HEK293T (cell line): Measurements from ENCODE around the gene CAMKMT.

ENCODE experiments used
- CTCF ChIA-PET: fragments of 350-600 bp; formaldehyde crosslinking; extraction: SDS; loops from one replicate; lab custom pipeline; 2021; ENCODE audit warnings: antibody characterized with exemption, inconsistent platforms; lab: Yijun Ruan, JAX
- POLR2A ChIA-PET: fragments of 350-600 bp; formaldehyde crosslinking; extraction: SDS; loops from one replicate; lab custom pipeline; 2020; ENCODE audit warnings: antibody characterized with exemption, inconsistent platforms; lab: Yijun Ruan, JAX
- DNase-seq: peaks from one replicate; pipeline ENCODE4 v3.0.0; 2012; ENCODE audit warnings: mixed read lengths; ENCODE audit errors: extremely low spot score
- ARNT ChIP-seq: fragments of 450-650 bp; IDR thresholded peaks from 2 replicates; pipeline ENCODE4 v1.6.1; 2017; ENCODE audit warnings: mild to moderate bottlenecking
- BHLHE40 ChIP-seq: fragments of 450-650 bp; IDR thresholded peaks from 2 replicates; pipeline ENCODE4 v1.6.1; 2016; ENCODE audit warnings: mild to moderate bottlenecking, moderate library complexity, borderline replicate concordance
- CTBP1 ChIP-seq: fragments of 450-650 bp; IDR thresholded peaks from 2 replicates; pipeline ENCODE4 v1.6.1; 2016; ENCODE audit warnings: borderline replicate concordance
- ELF4 ChIP-seq: fragments of 450-650 bp; IDR thresholded peaks from 2 replicates; pipeline ENCODE4 v1.6.1; 2017; ENCODE audit warnings: antibody characterized with exemption
- FOXA1 ChIP-seq: fragments of 450-650 bp; IDR thresholded peaks from 2 replicates; pipeline ENCODE4 v1.6.1; 2016; ENCODE audit warnings: mild to moderate bottlenecking
- FOXK2 ChIP-seq: fragments of 450-650 bp; IDR thresholded peaks from 2 replicates; pipeline ENCODE4 v1.6.1; 2016; ENCODE audit warnings: mild to moderate bottlenecking
- FOXM1 ChIP-seq: fragments of 450-650 bp; IDR thresholded peaks from 2 replicates; pipeline ENCODE4 v1.6.1; 2017; ENCODE audit warnings: mild to moderate bottlenecking, borderline replicate concordance
- HDGF ChIP-seq: fragments of 450-650 bp; IDR thresholded peaks from 2 replicates; pipeline ENCODE4 v1.6.1; 2017; ENCODE audit warnings: antibody characterized with exemption, borderline replicate concordance
- L3MBTL2 ChIP-seq: fragments of 450-650 bp; conservative IDR thresholded peaks from 2 replicates; pipeline ENCODE4 v1.6.1; 2016; ENCODE audit warnings: mild to moderate bottlenecking
- LEF1 ChIP-seq: fragments of 450-650 bp; IDR thresholded peaks from 2 replicates; pipeline ENCODE4 v1.6.1; 2017; ENCODE audit warnings: mild to moderate bottlenecking, borderline replicate concordance
- NFRKB ChIP-seq: fragments of 450-650 bp; IDR thresholded peaks from 2 replicates; pipeline ENCODE4 v1.6.1; 2016; ENCODE audit warnings: mild to moderate bottlenecking, moderate library complexity
- PKNOX1 ChIP-seq: fragments of 450-650 bp; IDR thresholded peaks from 2 replicates; pipeline ENCODE4 v1.6.1; 2016
- SP1 ChIP-seq: fragments of 450-650 bp; IDR thresholded peaks from 2 replicates; pipeline ENCODE4 v1.6.1; 2017
- SUZ12 ChIP-seq: fragments of 450-650 bp; IDR thresholded peaks from 2 replicates; pipeline ENCODE4 v1.6.1; 2016; ENCODE audit warnings: mild to moderate bottlenecking
- TARDBP ChIP-seq: fragments of 450-650 bp; IDR thresholded peaks from 2 replicates; pipeline ENCODE4 v1.6.1; 2016
- ZNF384 ChIP-seq: fragments of 450-650 bp; IDR thresholded peaks from 2 replicates; pipeline ENCODE4 v1.6.1; 2016

The CAMKMT gene

DNA sequence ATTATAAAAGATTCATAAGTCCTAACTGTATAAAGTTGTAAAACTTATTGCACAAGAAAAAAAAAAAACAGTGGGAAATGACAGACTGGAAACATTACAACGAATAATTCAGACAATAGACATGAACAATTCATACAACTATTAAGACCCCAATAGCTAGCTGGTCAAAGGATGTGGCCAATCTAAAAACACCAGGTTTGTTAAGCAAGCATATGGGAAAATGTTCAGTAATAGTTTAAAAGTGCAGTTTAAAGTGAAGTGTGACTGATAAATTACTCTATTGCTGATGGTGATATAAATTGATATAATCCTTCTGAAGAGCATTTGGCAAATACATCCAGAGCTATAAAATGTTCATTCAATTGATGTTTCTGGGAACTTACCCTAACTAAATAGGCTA is 289.0 kb downstream of the CAMKMT start:
- TF ChIP-seq ELF4 (no peak), BHLHE40 (no peak), SP1 (no peak), TARDBP (no peak), HDGF (no peak), PKNOX1 (no peak), FOXK2 (no peak), LEF1 (no peak), ZNF384 (no peak)
- ChIA-PET CTCF (no interaction called here), POLR2A (no interaction called here)
- no peak for DNase-seq

DNA sequence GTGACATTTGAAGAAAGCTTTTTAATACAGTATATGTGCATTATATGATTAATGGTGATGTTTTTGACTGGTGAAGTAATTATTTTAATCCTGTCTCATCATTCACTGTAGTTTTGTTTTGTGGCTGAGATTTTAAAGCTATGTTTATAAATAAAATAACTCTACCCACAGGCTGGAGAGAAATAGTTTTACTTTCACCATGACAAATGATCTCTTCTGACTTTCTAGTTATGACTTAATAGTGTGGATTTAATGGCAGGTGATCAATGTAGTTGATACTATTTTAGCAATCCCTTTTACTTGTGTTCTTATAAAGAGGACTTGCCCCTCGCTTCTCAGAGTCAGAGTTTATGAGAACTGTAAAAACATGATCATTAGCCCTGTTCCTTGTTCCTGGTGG is 290.2 kb downstream of the CAMKMT start:
- ChIA-PET POLR2A (no interaction called here), CTCF (interaction anchor here (0.6 kb wide), 1 partner anchor 15 kb away, joined by 4 read pairs; no protein-coding TSS in a partner anchor)
- TF ChIP-seq FOXA1 (no peak), ARNT (no peak), PKNOX1 (no peak), ELF4 (no peak), TARDBP (no peak), SP1 (no peak), CTBP1 (no peak), BHLHE40 (no peak), FOXK2 (no peak), ZNF384 (no peak), HDGF (no peak), SUZ12 (no peak), L3MBTL2 (no peak), NFRKB (no peak), LEF1 (no peak), FOXM1 (no peak)
- no peak for DNase-seq

- CTCF ChIA-PET = no interaction called here
- POLR2A ChIA-PET = no interaction called here
- TF ChIP-seq HDGF = no peak
- TF ChIP-seq TARDBP = no peak
- no peak for TF ChIP-seq ELF4
- TF ChIP-seq NFRKB = no peak
- no peak for TF ChIP-seq ARNT
- no peak for TF ChIP-seq PKNOX1
- TF ChIP-seq L3MBTL2 = no peak
- TF ChIP-seq FOXM1 = no peak
- no peak for DNase-seq
Observed at GRCh38 chr2:44652701-44653100, 291.0 kb downstream of the CAMKMT start.

DNA sequence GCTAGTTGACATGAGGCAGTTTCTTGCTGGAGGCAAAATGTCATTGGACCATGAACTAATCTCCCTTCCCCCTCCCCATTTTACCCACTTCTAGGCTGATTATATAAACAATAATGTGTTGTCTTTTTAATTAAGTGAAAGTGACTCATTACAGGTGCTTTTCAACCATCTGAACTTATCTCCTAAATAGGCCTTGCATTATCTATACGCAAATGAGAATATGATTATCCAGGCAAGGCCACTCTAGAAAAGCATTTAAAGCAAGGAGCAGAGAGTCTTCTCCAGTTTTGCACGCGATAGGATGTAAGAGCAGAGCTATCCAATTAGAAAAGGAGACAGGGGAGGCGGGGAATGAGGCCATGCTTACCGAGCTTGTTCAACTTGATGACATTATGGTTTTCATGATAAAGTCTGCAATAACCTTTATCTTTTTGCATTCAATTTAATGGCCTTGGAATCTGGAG is 293.7 kb downstream of the CAMKMT start:
- ChIA-PET POLR2A (no interaction called here), CTCF (interaction anchor here (0.6 to 1.4 kb wide), 2 partner anchors 13 to 829 kb away, joined by 3 to 4 read pairs; no protein-coding TSS in a partner anchor)
- DNase-seq = peak; percentile 24
- TF ChIP-seq TARDBP = no peak
- TF ChIP-seq SUZ12 = no peak
- no peak for TF ChIP-seq SP1
- no peak for TF ChIP-seq CTBP1
- TF ChIP-seq FOXK2 = no peak
- TF ChIP-seq FOXM1 = no peak
- no peak for TF ChIP-seq ZNF384
- TF ChIP-seq LEF1 = no peak
- no peak for TF ChIP-seq L3MBTL2
- TF ChIP-seq FOXA1 = no peak
- no peak for TF ChIP-seq PKNOX1
- no peak for TF ChIP-seq ELF4
- no peak for TF ChIP-seq ARNT
- TF ChIP-seq HDGF = no peak
- TF ChIP-seq NFRKB = no peak
- TF ChIP-seq BHLHE40 = no peak

DNA sequence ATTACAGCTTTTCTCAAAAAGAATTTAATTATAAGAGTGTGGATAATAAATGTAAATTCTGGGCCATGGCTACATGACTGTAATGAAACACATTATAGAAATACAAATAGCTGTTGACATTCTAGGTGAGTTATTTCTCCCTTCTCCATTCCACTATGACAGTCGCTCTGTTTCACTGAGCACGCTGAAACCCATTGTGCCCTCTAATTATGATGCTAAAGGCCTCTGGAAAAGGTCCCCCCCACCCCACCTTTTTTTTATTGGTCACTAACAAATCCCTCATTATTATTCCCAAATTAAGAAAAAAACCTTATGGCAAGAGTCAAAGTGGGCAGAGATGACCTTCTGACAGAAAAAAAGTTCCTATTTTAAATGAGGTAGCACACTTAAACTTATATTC is 294.7 kb downstream of the CAMKMT start:
- CTCF ChIA-PET = interaction anchor here (1.4 kb wide), 1 partner anchor 12 kb away, joined by 4 read pairs; no protein-coding TSS in a partner anchor
- DNase-seq = no peak
- TF ChIP-seq FOXK2 (no peak), ELF4 (no peak), ARNT (no peak), LEF1 (no peak), NFRKB (no peak), SUZ12 (no peak), FOXM1 (no peak), FOXA1 (no peak), PKNOX1 (no peak)
- POLR2A ChIA-PET = no interaction called here
